Ecto neural progenitor cell (in vitro differentiated cells): ENCODE results near the gene ADGRV1.
"Not testable (repeated sequence)": the region's sequence is repeated elsewhere in the genome, so short reads cannot be mapped to it uniquely, and the experiment has no call there.

ENCODE experiments used
- DNase-seq: peaks from one replicate; pipeline ENCODE4 v3.0.0-alpha.2; 2018; ENCODE audit warnings: low spot score

ADGRV1 gene

DNA sequence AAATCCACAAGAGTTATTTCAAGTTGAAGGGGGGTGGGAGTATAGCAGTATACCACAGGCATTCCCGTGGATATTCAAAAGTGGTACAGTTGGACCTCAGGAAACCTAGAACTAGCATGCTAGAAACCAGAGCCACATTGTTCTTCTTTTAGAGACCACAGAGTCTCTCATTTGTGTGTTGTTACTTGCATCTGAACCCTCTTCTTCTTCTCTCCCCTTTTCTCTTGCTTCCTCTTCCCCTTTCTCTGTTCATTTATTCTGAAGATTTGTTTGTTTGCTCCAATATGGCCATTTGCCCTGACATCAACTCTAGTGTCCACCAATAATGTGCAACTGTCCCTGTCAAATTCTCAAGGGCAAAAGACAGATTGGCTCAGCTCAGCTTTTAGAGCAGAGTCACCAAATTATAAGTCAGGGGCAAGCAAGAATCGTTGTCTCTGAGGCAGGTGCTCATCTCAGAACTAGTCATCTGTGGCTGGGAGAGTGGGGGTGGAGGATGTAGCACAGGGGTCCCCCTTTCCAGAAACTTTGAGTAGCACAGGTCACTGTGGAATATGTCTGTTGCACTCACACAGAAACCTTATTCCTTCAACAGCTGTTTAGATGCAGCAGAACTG lies 503.5 kb downstream of the ADGRV1 start:
- DNase-seq: no peak

- not testable (repeated sequence) for DNase-seq
These were observed 504.6 kb downstream of the ADGRV1 start for GRCh38 chr5:91063098-91063690.

- DNase-seq: no peak
These were observed 506.9 kb downstream of the ADGRV1 start for GRCh38 chr5:91065496-91065895.

- DNase-seq: no peak
These were observed 510.8 kb downstream of the ADGRV1 start for GRCh38 chr5:91069364-91069763.

DNA sequence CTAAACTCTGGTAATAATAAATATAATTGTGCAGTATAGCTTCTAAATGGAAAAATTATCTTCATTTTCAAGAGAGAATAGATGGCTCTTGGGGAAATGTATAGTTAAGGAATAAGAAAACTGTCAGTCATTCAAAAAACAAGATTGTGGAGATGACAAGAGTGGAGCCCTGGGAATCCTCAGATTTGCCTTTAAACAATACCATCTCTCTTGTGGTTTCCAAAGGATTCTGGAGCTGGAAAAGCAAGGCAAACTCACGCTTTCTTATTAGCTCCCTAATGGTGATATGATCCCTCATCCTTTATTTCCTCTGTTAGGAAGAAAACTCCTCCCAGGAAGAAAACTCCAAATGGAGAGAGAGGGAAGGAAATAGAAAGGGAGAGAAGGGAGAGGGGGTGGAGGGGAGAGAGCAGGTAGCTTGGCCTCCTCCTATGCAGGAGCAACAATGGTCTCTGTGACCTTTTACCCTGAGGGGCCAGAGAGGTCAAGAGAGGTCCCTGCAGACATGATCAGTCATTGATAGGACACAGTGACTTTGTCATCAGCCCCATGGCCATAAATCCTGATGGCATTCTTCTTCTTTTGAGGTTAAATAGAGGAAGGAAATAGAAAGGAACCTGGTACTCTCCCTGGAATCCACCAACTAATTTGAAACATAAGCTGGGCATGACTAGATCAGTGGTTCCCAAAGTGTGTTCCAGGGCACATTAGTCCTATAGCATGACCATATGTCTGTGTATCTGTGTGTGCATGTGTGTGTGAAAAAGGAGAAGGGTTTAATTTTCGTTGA lies 512.4 kb downstream of the ADGRV1 start:
- no peak for DNase-seq

- DNase-seq: no peak
These were observed 514.3 kb downstream of the ADGRV1 start for GRCh38 chr5:91072881-91073280.

DNA sequence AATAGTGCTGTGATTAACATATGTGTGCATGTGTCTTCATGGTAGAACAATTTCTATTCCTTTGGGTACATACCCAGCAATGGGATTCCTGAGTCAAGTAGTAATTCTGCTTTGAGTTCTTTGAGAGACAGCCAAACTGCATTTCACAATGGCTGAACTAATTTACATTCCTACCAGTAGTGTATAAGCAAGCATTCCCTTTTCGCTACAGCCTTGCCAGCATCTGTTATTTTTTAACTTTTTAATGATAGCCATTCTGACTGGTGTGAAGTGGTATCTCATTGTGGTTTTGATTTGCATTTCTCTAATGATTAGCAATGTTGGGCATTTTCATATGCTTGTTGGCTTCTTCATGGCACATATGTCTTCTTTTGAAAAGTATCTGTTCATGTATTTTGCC lies 516.0 kb downstream of the ADGRV1 start:
- DNase-seq: no peak

GRCh38 chr5:91076138-91076537 lies 517.5 kb downstream of the ADGRV1 start:
- DNase-seq: no peak

DNA sequence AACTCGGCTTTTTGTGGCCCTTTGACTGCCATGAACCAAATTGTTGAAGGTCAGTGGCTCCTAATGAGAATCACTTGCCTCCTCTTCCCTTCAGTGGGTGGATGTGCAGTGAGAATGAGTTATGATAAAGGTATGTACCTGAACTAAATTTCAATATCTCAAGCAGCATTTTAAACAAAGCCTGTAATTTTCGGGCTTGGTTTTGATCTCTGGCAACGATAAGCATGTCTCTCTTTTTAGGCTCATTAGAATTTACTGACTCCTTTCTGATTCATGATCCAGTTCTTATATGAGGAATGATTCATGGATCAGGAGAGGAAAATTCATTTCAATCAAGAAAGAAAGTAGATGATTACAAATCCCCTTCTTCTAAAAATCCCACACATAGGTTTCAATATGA lies 519.0 kb downstream of the ADGRV1 start:
- no peak for DNase-seq

- no peak for DNase-seq
These were observed 520.4 kb downstream of the ADGRV1 start for GRCh38 chr5:91079037-91079436.

DNA sequence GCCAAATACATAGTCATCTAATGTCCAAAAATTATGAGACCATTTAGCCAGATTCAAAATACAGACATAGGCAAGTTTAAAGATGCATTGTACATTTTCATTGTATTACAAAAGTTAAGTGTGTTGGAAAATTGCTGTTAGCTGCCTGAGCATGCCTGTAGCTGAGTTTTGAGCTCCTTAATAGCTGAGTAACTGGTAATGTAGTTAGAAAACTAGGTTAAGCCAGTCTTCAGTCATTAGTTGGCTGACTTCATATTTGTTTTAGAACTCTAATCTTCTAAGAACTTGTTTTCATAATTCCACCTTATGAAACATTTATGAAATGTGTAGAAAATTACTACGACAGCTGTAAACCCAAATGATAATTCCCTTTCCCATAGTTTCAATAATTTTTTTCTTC lies 531.2 kb downstream of the ADGRV1 start:
- DNase-seq: no peak

- DNase-seq: no peak
These were observed 532.4 kb downstream of the ADGRV1 start for GRCh38 chr5:91090995-91091394.

DNA sequence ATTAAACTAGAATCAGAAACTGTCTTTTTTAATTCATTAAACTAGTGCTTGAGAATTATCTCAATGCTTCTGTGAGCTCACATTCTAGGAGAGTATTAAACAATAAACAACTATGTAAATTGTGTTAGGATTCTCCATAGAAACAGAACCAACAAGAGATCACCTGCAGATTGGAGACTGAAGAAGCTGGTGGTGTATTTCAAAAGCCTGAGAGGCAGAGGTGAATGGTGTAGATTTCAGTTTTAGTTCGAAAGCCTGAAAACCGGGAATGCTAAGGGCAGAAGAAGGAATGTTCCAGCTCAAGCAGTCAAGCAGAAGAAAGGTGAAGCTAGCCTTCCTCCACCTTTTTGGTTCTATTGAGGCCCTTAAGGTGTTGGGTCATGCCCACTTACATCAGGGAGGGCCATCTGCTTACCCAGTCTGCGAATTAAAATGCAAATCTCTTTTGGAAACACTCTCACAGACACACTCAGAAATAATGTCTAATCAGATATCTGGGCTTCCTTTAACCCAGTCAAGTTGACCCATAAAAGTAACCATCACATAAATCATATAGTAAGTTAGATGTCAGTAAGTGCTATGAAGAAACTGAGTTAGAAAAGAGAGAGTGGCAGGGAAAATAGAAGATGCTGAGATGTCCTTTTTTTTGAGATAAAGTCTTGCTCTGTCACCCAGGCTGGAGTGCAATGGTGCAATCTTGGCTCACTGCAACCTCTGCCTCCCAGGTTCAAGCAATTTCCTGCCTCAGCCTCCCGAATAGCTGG lies 533.1 kb downstream of the ADGRV1 start:
- DNase-seq: no peak

- DNase-seq: no peak
These were observed 534.5 kb downstream of the ADGRV1 start for GRCh38 chr5:91092859-91093783.

GRCh38 chr5:91095313-91095712 lies 536.7 kb downstream of the ADGRV1 start:
- DNase-seq: no peak

DNA sequence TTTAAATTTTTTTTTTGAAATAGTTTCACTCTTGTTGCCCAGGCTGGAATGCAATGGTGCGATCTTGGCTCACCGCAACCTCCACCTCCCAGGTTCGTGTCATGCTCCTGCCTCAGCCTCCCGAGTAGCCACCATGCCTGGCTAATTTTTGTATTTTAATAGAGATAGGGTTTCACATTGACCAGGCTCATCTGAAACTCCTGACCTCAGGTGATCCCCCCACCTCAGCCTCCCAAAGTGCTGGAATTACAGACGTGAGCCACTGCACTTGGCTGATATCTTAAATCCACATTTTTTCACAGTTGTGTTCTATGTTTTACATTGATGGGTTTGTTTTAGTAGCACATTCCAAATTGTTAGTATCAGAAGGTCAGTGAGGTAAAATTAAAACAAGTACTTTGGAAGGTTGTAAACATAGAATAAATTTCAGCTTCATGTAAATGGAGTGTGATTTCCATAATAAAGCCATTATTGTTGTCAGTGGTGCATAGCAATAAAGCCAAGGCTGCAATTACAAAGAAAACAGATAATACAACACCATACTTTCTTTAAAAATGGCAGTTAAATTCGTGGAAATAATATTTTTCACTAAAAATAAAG lies 537.3 kb downstream of the ADGRV1 start:
- no peak for DNase-seq

- no peak for DNase-seq
These were observed 539.9 kb downstream of the ADGRV1 start for GRCh38 chr5:91098541-91098940.

GRCh38 chr5:91101600-91102379 lies 543.2 kb downstream of the ADGRV1 start:
- DNase-seq: peak; percentile 73

DNA sequence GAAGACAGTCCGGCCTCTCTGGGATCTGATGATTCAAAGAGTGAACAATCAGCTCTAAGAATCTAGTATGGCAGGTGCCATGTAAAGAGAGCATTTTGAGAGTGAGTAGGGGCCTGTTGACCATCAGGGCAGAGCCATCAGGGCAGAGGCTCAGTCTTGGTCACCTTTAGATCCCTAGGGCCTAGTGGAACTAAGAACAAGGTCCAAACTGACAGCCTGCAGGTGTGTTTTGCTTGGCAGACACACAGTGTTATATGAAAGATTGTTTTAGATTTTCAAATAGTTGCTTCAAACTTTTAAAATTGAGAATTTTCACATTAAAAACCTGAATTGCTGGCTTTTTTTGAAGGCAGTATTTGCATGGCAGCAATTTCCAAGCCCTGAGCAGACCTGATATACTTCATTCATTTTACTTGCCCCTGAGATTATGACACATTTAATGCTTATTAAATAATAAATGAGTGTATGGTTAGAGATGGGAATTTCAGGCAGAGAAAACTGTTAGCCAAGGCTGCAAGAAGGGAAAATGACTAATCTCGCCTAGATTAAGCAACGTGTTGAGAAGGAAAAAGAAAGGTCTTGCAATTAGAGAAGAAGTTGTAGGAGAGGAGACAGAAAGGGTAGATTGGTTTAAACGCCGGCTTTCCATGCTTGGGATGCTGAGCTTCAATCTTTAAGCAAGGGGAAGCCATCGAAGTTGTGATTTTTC lies 544.9 kb downstream of the ADGRV1 start:
- no peak for DNase-seq

GRCh38 chr5:91104062-91104448 lies 545.5 kb downstream of the ADGRV1 start:
- no peak for DNase-seq
